ENCODE data around the gene MACROD1.

Gene MACROD1

GRCh38 chr11:64008914-64009633 lies 156.8 kb downstream of the MACROD1 start:
- DNase-seq = no peak

GRCh38 chr11:64008283-64008913 lies 157.5 kb downstream of the MACROD1 start:
- DNase-seq = no peak

GRCh38 chr11:64007629-64008282 lies 158.2 kb downstream of the MACROD1 start:
- DNase-seq = peak; percentile 70

GRCh38 chr11:64007160-64007628 lies 158.7 kb downstream of the MACROD1 start:
- DNase-seq = no peak

- DNase-seq = no peak
Measured at GRCh38 chr11:64006398-64006797, 159.5 kb downstream of the MACROD1 start.

GRCh38 chr11:64005691-64006090 lies 160.2 kb downstream of the MACROD1 start:
- DNase-seq = no peak

GRCh38 chr11:64004590-64004984 lies 161.3 kb downstream of the MACROD1 start:
- no peak for DNase-seq

- DNase-seq = no peak
Measured at GRCh38 chr11:64003807-64004589, 161.9 kb downstream of the MACROD1 start.

GRCh38 chr11:64001484-64002420 lies 164.2 kb downstream of the MACROD1 start:
- peak; percentile 85 for DNase-seq

GRCh38 chr11:64000740-64001483 lies 165.0 kb downstream of the MACROD1 start:
- DNase-seq = no peak

GRCh38 chr11:64000026-64000739 lies 165.7 kb downstream of the MACROD1 start:
- DNase-seq = peak; percentile 86

- peak; percentile 77 for DNase-seq
Measured at GRCh38 chr11:63999349-64000025, 166.4 kb downstream of the MACROD1 start.

GRCh38 chr11:63998558-63999348 lies 167.2 kb downstream of the MACROD1 start:
- no peak for DNase-seq

GRCh38 chr11:63997801-63998337 lies 168.0 kb downstream of the MACROD1 start:
- DNase-seq = no peak

GRCh38 chr11:63997104-63997700 lies 168.7 kb downstream of the MACROD1 start:
- DNase-seq = no peak

- no peak for DNase-seq
Measured at GRCh38 chr11:63996512-63996911, 169.4 kb downstream of the MACROD1 start.

- DNase-seq = no peak
Measured at GRCh38 chr11:63993993-63994392, 171.9 kb downstream of the MACROD1 start.

- no peak for DNase-seq
Measured at GRCh38 chr11:63993100-63993499, 172.8 kb downstream of the MACROD1 start.

Data from left hindlimb (tissue), 1 donor.